ENCODE results near the gene S100A13. TPM values are rescaled to one million over a fixed set of nuclear protein-coding genes. Genes with fewer than 3 reads are reported as not detected.

Gene S100A13
- total and polyA plus RNA-seq, 2 experiments from 2014 or later: 115 to 248 TPM

DNA sequence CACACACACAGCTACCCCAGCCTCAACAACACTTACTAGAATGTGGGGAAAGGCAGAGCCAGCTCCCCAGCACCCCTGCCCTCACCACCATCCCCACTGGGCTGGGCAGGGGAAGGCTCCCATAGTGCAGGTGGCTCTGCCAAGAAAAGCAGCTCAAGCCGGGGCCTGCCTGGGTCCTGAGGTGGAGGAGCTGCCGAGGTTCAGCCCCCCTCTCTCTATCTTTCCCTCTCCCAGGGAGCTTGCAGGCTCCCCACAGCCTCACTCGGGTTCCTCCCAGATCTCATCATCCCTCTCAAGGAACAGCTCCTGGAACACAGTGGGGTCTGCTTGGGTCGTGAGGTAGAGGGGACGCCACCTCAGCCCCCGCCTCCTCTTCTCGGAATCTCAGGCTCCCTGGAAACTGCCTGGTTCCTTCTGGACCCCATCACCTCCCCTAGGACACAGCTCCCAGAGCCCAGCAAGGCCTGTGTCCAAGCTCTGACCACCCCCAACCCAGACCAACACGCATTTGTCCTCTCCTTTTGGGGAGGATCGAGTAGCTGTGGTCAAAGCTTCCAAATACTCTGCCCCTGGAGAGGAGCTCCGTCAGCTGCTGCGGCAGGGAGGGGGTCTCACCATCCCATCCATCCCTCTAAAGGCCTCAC, 15.1 kb downstream of the S100A13 start:
- no peaks in the 10 kb centered on the region for H3K27me3 ChIP-seq
- 40% methylated on average over 11 of the region's 11 CpGs for WGBS (ENCODE audit: low lambda C conversion rate, missing lambda C conversion rate)
- H3K4me1 ChIP-seq (ENCODE audit: insufficient read depth): peaks cover 50% of the 10 kb centered on the region
- H3K36me3 ChIP-seq (replicated peaks; ENCODE audit: insufficient read depth, low read depth): no peaks in the 10 kb centered on the region
- TF ChIP-seq EZH2phosphoT487 (IDR thresholded peaks at IDR 0.05; ENCODE audit: low read depth, severe bottlenecking, unreplicated experiment): no peak
- TF ChIP-seq, protein P1, sequence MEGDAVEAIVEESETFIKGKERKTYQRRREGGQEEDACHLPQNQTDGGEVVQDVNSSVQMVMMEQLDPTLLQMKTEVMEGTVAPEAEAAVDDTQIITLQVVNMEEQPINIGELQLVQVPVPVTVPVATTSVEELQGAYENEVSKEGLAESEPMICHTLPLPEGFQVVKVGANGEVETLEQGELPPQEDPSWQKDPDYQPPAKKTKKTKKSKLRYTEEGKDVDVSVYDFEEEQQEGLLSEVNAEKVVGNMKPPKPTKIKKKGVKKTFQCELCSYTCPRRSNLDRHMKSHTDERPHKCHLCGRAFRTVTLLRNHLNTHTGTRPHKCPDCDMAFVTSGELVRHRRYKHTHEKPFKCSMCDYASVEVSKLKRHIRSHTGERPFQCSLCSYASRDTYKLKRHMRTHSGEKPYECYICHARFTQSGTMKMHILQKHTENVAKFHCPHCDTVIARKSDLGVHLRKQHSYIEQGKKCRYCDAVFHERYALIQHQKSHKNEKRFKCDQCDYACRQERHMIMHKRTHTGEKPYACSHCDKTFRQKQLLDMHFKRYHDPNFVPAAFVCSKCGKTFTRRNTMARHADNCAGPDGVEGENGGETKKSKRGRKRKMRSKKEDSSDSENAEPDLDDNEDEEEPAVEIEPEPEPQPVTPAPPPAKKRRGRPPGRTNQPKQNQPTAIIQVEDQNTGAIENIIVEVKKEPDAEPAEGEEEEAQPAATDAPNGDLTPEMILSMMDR (IDR thresholded peaks at IDR 0.05; ENCODE audit: poor library complexity): no peak
- no peak for TF ChIP-seq EZH2 (IDR thresholded peaks at IDR 0.05; ENCODE audit: borderline replicate concordance)
- peak overlapping the region; percentile 10 for H3K4me3 ChIP-seq
- H3K4me2 ChIP-seq: peak overlapping the region; percentile 76
- no peaks in the 10 kb centered on the region for H3K9me3 ChIP-seq (ENCODE audit: low read depth)
- no peaks in the 10 kb centered on the region for H3K9me2 ChIP-seq (replicated peaks; ENCODE audit: insufficient read depth)
- no peaks in the 10 kb centered on the region for H4K20me1 ChIP-seq (ENCODE audit: insufficient read depth, poor library complexity, severe bottlenecking)
- H2AFZ ChIP-seq: peak overlapping the region; percentile 43
- DNase-seq (ENCODE audit: low spot score): no peak
- peak overlapping the region; percentile 90 for H3K27ac ChIP-seq
- H3K79me2 ChIP-seq: peaks cover 34% of the 10 kb centered on the region

DNA sequence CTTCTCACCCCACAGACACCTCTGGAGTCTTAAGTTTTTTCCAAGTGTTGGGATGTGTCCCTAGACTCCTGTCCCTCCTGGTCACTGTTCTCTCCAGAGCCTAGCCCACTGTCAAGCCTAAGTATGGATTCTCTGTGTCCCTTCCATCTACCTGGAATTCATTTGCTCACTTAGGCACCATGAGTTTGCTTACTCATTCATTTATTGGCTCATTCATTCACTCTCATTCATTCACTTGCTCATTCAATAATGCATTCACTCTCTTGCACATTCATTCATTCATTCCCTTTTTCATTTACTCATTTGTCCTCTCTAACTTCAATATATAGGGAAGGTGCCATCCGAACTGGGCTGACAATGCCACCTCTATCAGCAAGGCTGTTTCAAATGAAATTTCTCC, 15.9 kb downstream of the S100A13 start:
- H3K4me1 ChIP-seq (ENCODE audit: insufficient read depth): peaks cover 41% of the 10 kb centered on the region

DNA sequence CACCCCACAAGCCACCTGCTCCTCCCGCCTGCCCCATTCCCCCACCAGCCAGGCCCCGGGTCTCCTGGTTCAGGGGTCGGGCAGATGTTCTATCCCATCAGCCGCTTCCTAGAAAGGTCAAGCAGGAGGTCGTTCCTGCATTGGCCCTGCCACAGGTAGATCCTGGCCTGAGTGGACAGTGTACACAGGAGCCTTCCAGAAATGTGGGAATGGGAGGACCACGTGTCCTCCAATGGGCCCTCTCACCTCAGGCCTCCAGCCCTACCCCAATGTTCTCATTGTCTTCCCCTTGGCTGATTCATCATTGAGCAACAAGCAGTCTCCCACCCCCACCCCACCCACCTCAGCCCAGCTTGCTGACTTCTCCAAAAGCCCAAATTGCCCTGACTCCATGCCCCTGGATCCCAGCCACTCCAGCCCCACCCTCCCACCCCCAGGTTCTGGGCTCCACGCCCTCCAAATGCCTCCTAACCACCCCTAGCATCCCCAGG, 16.4 kb downstream of the S100A13 start:
- Histone ChIP-seq H3K27ac (peak overlapping the region; percentile 93), H3K4me2 (peak overlapping the region; percentile 76), H4K20me1 (ENCODE audit: insufficient read depth, poor library complexity, severe bottlenecking) (no peaks in the 10 kb centered on the region), H3K9me2 (replicated peaks; ENCODE audit: insufficient read depth) (no peaks in the 10 kb centered on the region), H3K4me1 (ENCODE audit: insufficient read depth) (peaks cover 37% of the 10 kb centered on the region), H3K9me3 (ENCODE audit: low read depth) (no peaks in the 10 kb centered on the region), H3K79me2 (peaks cover 34% of the 10 kb centered on the region), H3K36me3 (replicated peaks; ENCODE audit: insufficient read depth, low read depth) (no peaks in the 10 kb centered on the region), H3K4me3 (no peak overlapping the region), H3K27me3 (no peaks in the 10 kb centered on the region), H2AFZ (no peak overlapping the region)
- TF ChIP-seq EZH2 (IDR thresholded peaks at IDR 0.05; ENCODE audit: borderline replicate concordance) (no peak), EZH2phosphoT487 (IDR thresholded peaks at IDR 0.05; ENCODE audit: low read depth, severe bottlenecking, unreplicated experiment) (no peak)
- TF ChIP-seq, protein P1 (IDR thresholded peaks at IDR 0.05; ENCODE audit: poor library complexity): no peak
- WGBS (ENCODE audit: low lambda C conversion rate, missing lambda C conversion rate): 84% methylated on average over 7 of the region's 7 CpGs
- no peak for DNase-seq (ENCODE audit: low spot score)

More for the DNA sequence above, 15.9 kb downstream of the S100A13 start:
- no peaks in the 10 kb centered on the region for H3K9me2 ChIP-seq (replicated peaks; ENCODE audit: insufficient read depth)
- peak overlapping the region; percentile 76 for H3K4me2 ChIP-seq
- TF ChIP-seq EZH2phosphoT487 (IDR thresholded peaks at IDR 0.05; ENCODE audit: low read depth, severe bottlenecking, unreplicated experiment): no peak
- TF ChIP-seq, protein P1 (IDR thresholded peaks at IDR 0.05; ENCODE audit: poor library complexity): no peak
- no peak for TF ChIP-seq EZH2 (IDR thresholded peaks at IDR 0.05; ENCODE audit: borderline replicate concordance)
- no peaks in the 10 kb centered on the region for H3K36me3 ChIP-seq (replicated peaks; ENCODE audit: insufficient read depth, low read depth)
- H2AFZ ChIP-seq: no peak overlapping the region
- H3K27ac ChIP-seq: peak overlapping the region; percentile 90
- H3K27me3 ChIP-seq: no peaks in the 10 kb centered on the region
- H4K20me1 ChIP-seq (ENCODE audit: insufficient read depth, poor library complexity, severe bottlenecking): no peaks in the 10 kb centered on the region
- H3K79me2 ChIP-seq: peaks cover 34% of the 10 kb centered on the region
- DNase-seq (ENCODE audit: low spot score): no peak
- WGBS (ENCODE audit: low lambda C conversion rate, missing lambda C conversion rate): 91% methylated on average over 1 of the region's 1 CpG
- no peaks in the 10 kb centered on the region for H3K9me3 ChIP-seq (ENCODE audit: low read depth)
- no peak overlapping the region for H3K4me3 ChIP-seq
